Smooth muscle cell (in vitro differentiated cells): ENCODE data around the gene PPAN. TPM values are rescaled to one million over a fixed set of nuclear protein-coding genes. Genes with fewer than 3 reads are reported as not detected.

Experiments used
- DNase-seq: peaks from one replicate; lab custom pipeline; 2025; ENCODE audit not compliant: unreplicated experiment; lab: John Stamatoyannopoulos, UW
- H2AFZ ChIP-seq: fragments of 200-600 bp; sonication (generic); 2 replicates; pipeline ENCODE4 v1.6.0; 2016; ENCODE audit warnings: antibody characterized with exemption, low read depth, mild to moderate bottlenecking
- H3F3A ChIP-seq: fragments of 200-600 bp; sonication (generic); 2 replicates; pipeline ENCODE4 v1.6.0; 2017; ENCODE audit warnings: antibody characterized with exemption, low read depth
- H3K27ac ChIP-seq: fragments of 200-600 bp; sonication (generic); 2 replicates; pipeline ENCODE4 v1.5.1; 2016; ENCODE audit warnings: low read depth, mild to moderate bottlenecking
- H3K27me3 ChIP-seq: fragments of 200-600 bp; sonication (generic); 2 replicates; pipeline ENCODE4 v1.6.1; 2016; ENCODE audit warnings: low read depth, mild to moderate bottlenecking
- H3K36me3 ChIP-seq: fragments of 200-600 bp; sonication (generic); 2 replicates; pipeline ENCODE4 v1.5.1; 2016; ENCODE audit warnings: low read depth
- H3K4me1 ChIP-seq: fragments of 200-600 bp; sonication (generic); 2 replicates; pipeline ENCODE4 v1.5.1; 2016; ENCODE audit warnings: low read depth
- H3K4me2 ChIP-seq: fragments of 200-600 bp; sonication (generic); 2 replicates; pipeline ENCODE4 v1.6.0; 2016; ENCODE audit warnings: mild to moderate bottlenecking
- H3K4me3 ChIP-seq: fragments of 200-600 bp; sonication (generic); 2 replicates; pipeline ENCODE4 v1.5.1; 2016; ENCODE audit warnings: mild to moderate bottlenecking
- H3K79me2 ChIP-seq: fragments of 200-600 bp; sonication (generic); 2 replicates; pipeline ENCODE4 v1.6.0; 2016; ENCODE audit warnings: low read depth, mild to moderate bottlenecking
- H3K9ac ChIP-seq: fragments of 200-600 bp; sonication (generic); 2 replicates; pipeline ENCODE4 v1.6.0; 2016; ENCODE audit warnings: low read depth
- H3K9me3 ChIP-seq: fragments of 200-600 bp; sonication (generic); replicated peaks from 2 replicates; pipeline ENCODE4 v1.5.1; 2016; ENCODE audit warnings: low read depth
- H4K20me1 ChIP-seq: fragments of 200-600 bp; sonication (generic); 2 replicates; pipeline ENCODE4 v1.6.0; 2016; ENCODE audit warnings: low read depth
- CTCF ChIP-seq: fragments of 200-600 bp; sonication (generic); IDR thresholded peaks from 2 replicates; pipeline ENCODE4 v1.5.1; 2017; ENCODE audit warnings: borderline replicate concordance, mild to moderate bottlenecking, antibody characterized with exemption; ENCODE audit not compliant: insufficient read depth, poor library complexity, severe bottlenecking
- WGBS: methylation state at CpG from one replicate; pipeline ENCODE4 v1.1.7; 2016; ENCODE audit warnings: low lambda C conversion rate; 5-methylcytosine and 5-hydroxymethylcytosine counted together
- polyA plus RNA-seq: library from polyadenylated mRNA; unstranded; fragments of >200 nt; fragmentation: Nextera tagmentation; extraction: Ambion mirVana; gene quantifications from 2 replicates; pipeline ENCODE4 v1.2.1, GENCODE V29; 2016
- total RNA-seq: library from RNA; depleted of rRNA; stranded (reverse); fragments of >200 nt; gene quantifications from 2 replicates; pipeline ENCODE4 v1.2.3, GENCODE V29; 2014

PPAN gene
- total and polyA plus RNA-seq, 2 experiments from 2014 or later: 11.1 to 22.6 TPM

GRCh38 chr19:10143681-10144080 lies 37.5 kb downstream of the PPAN start:
- H3K4me3 ChIP-seq: no peak overlapping the region
- H3K4me2 ChIP-seq: no peak overlapping the region
- H3K9me3 ChIP-seq: no peaks in the 10 kb centered on the region
- no peak for TF ChIP-seq CTCF
- no peaks in the 10 kb centered on the region for H4K20me1 ChIP-seq
- peaks cover 12% of the 10 kb centered on the region for H3K36me3 ChIP-seq
- 94% methylated on average over 11 of the region's 11 CpGs for WGBS
- no peaks in the 10 kb centered on the region for H3F3A ChIP-seq
- H3K9ac ChIP-seq: no peak overlapping the region
- no peak overlapping the region for H3K27ac ChIP-seq
- DNase-seq: no peak
- no peaks in the 10 kb centered on the region for H3K4me1 ChIP-seq
- H2AFZ ChIP-seq: no peak overlapping the region
- no peaks in the 10 kb centered on the region for H3K27me3 ChIP-seq
- H3K79me2 ChIP-seq: no peaks in the 10 kb centered on the region

- peaks cover 12% of the 10 kb centered on the region for H3K36me3 ChIP-seq
- no peaks in the 10 kb centered on the region for H3K9me3 ChIP-seq
- no peak overlapping the region for H3K4me2 ChIP-seq
- H3K79me2 ChIP-seq: no peaks in the 10 kb centered on the region
- WGBS: 99% methylated on average over 10 of the region's 10 CpGs
- H3K27ac ChIP-seq: no peak overlapping the region
- H4K20me1 ChIP-seq: no peaks in the 10 kb centered on the region
- H3K9ac ChIP-seq: no peak overlapping the region
- no peak overlapping the region for H2AFZ ChIP-seq
- no peaks in the 10 kb centered on the region for H3K4me1 ChIP-seq
- TF ChIP-seq CTCF: no peak
- H3K4me3 ChIP-seq: no peak overlapping the region
- DNase-seq: no peak
- no peaks in the 10 kb centered on the region for H3F3A ChIP-seq
- no peaks in the 10 kb centered on the region for H3K27me3 ChIP-seq
These were observed 38.2 kb downstream of the PPAN start for GRCh38 chr19:10144361-10144760.

GRCh38 chr19:10145031-10145430 lies 38.9 kb downstream of the PPAN start:
- Histone ChIP-seq H3F3A (no peaks in the 10 kb centered on the region), H3K36me3 (peaks cover 12% of the 10 kb centered on the region), H3K27ac (no peak overlapping the region), H4K20me1 (no peaks in the 10 kb centered on the region), H3K4me1 (no peaks in the 10 kb centered on the region), H3K27me3 (no peaks in the 10 kb centered on the region), H2AFZ (no peak overlapping the region), H3K4me3 (no peak overlapping the region), H3K79me2 (no peaks in the 10 kb centered on the region), H3K9ac (no peak overlapping the region), H3K9me3 (no peaks in the 10 kb centered on the region), H3K4me2 (no peak overlapping the region)
- no peak for DNase-seq
- WGBS: 99% methylated on average over 10 of the region's 10 CpGs
- no peak for TF ChIP-seq CTCF

- Histone ChIP-seq H3K4me1 (no peaks in the 10 kb centered on the region), H3K9ac (no peak overlapping the region), H3K36me3 (peaks cover 6% of the 10 kb centered on the region), H3K79me2 (no peaks in the 10 kb centered on the region), H4K20me1 (no peaks in the 10 kb centered on the region), H3K4me2 (no peak overlapping the region), H2AFZ (no peak overlapping the region), H3K27ac (no peak overlapping the region), H3K27me3 (no peaks in the 10 kb centered on the region), H3K4me3 (no peak overlapping the region), H3K9me3 (no peaks in the 10 kb centered on the region), H3F3A (no peaks in the 10 kb centered on the region)
- DNase-seq: no peak
- no peak for TF ChIP-seq CTCF
- WGBS: 98% methylated on average over 14 of the region's 14 CpGs
These were observed 40.0 kb downstream of the PPAN start for GRCh38 chr19:10146142-10146541.
